Progenitor cell of endocrine pancreas (in vitro differentiated cells): Measurements from ENCODE around the gene CENPQ. TPM values are rescaled to one million over a fixed set of nuclear protein-coding genes. Genes with fewer than 3 reads are reported as not detected.

Experiments
- DNase-seq: peaks from one replicate; pipeline ENCODE4 v3.0.0; 2021; ENCODE audit warnings: low spot score; ENCODE audit not compliant: unreplicated experiment
- H3K27ac Mint-ChIP-seq: 2 replicates; pipeline ENCODE4 v1.8.0; 2021; ENCODE audit warnings: mild to moderate bottlenecking, moderate library complexity, mixed read lengths
- H3K27me3 Mint-ChIP-seq: 2 replicates; pipeline ENCODE4 v1.8.0; 2021; ENCODE audit warnings: mixed read lengths
- H3K36me3 Mint-ChIP-seq: 2 replicates; pipeline ENCODE4 v1.8.0; 2022; ENCODE audit warnings: mixed read lengths; ENCODE audit not compliant: insufficient read depth
- H3K4me1 Mint-ChIP-seq: 2 replicates; pipeline ENCODE4 v1.8.0; 2021; ENCODE audit warnings: low read depth, mixed read lengths
- H3K4me3 Mint-ChIP-seq: 2 replicates; pipeline ENCODE4 v1.8.0; 2021; ENCODE audit warnings: low read depth, mild to moderate bottlenecking, moderate library complexity, mixed read lengths
- H3K9me3 Mint-ChIP-seq: 2 replicates; pipeline ENCODE4 v1.8.0; 2021; ENCODE audit warnings: low read depth, mixed read lengths
- CTCF ChIP-seq: fragments of 200-600 bp; sonication (generic); IDR thresholded peaks from one replicate; pipeline ENCODE4 v1.5.0; 2021; ENCODE audit warnings: antibody characterized with exemption, mild to moderate bottlenecking; ENCODE audit not compliant: unreplicated experiment
- total RNA-seq: library from RNA; stranded (reverse); gene quantifications from 2 replicates; pipeline ENCODE4 v1.2.1, GENCODE V29; 2021

The CENPQ gene
- total RNA-seq, 1 donor from 2014 or later, result 8.0 TPM

- Mint-ChIP-seq H3K9me3 (no peaks in the 10 kb centered on the region), H3K4me3 (no peak overlapping the region), H3K27me3 (no peaks in the 10 kb centered on the region), H3K27ac (no peak overlapping the region), H3K4me1 (peaks cover 4% of the 10 kb centered on the region), H3K36me3 (no peaks in the 10 kb centered on the region)
- no peak for DNase-seq
- TF ChIP-seq CTCF, result no peak
Measured at GRCh38 chr6:49541210-49541724, 78.1 kb downstream of the CENPQ start.

GRCh38 chr6:49541936-49542335 is 78.8 kb downstream of the CENPQ start:
- no peak for TF ChIP-seq CTCF
- Mint-ChIP-seq H3K27ac (no peak overlapping the region), H3K4me3 (no peak overlapping the region), H3K9me3 (no peaks in the 10 kb centered on the region), H3K4me1 (peaks cover 4% of the 10 kb centered on the region), H3K36me3 (no peaks in the 10 kb centered on the region), H3K27me3 (no peaks in the 10 kb centered on the region)
- no peak for DNase-seq

Other genes with a start within 250 kb of the CENPQ start
- gene MMUT, start 117 bp upstream of the CENPQ start, total RNA-seq, result 26.4 and 26.6 TPM in 2 replicates
- not detected in 2 replicates for gene GLYATL3, start 36.6 kb downstream of the CENPQ start, total RNA-seq
- 9.4 and 12.3 TPM in 2 replicates for gene C6orf141, start 87.3 kb downstream of the CENPQ start, total RNA-seq
- gene RHAG, start 173.5 kb downstream of the CENPQ start, total RNA-seq, result not detected in 2 replicates